WERI-Rb-1 (cell line): ENCODE data around the gene APBA1.

Experiments
- DNase-seq: peaks from one replicate; pipeline ENCODE4 v3.0.0-alpha.2; 2020
- H3K27ac ChIP-seq: fragments of 250-450 bp; sonication (Bioruptor Pico); 2 replicates; pipeline ENCODE4 v1.5.1; 2020; ENCODE audit warnings: mild to moderate bottlenecking, moderate library complexity
- H3K27me3 ChIP-seq: fragments of 250-450 bp; sonication (Bioruptor Pico); 2 replicates; pipeline ENCODE4 v1.5.1; 2021; ENCODE audit warnings: mild to moderate bottlenecking, low read depth, moderate library complexity; ENCODE audit not compliant: insufficient read depth, severe bottlenecking
- H3K36me3 ChIP-seq: fragments of 250-450 bp; sonication (Bioruptor Pico); 2 replicates; pipeline ENCODE4 v1.5.1; 2020; ENCODE audit warnings: mild to moderate bottlenecking, moderate library complexity
- H3K4me3 ChIP-seq: 2 replicates; pipeline ENCODE4 v1.5.1; 2011; ENCODE audit warnings: low read depth, mild to moderate bottlenecking, control low read depth, low read length
- H3K9me3 ChIP-seq: fragments of 250-450 bp; sonication (Bioruptor Pico); 2 replicates; pipeline ENCODE4 v1.5.1; 2021; ENCODE audit warnings: mild to moderate bottlenecking, moderate library complexity; ENCODE audit not compliant: severe bottlenecking
- CTCF ChIP-seq: IDR thresholded peaks from 2 replicates; pipeline ENCODE4 v1.5.1; 2011; ENCODE audit warnings: low read depth, mild to moderate bottlenecking, control low read depth, inconsistent platforms, low read length

The APBA1 gene

GRCh38 chr9:69526699-69527098 lies 145.5 kb downstream of the APBA1 start:
- H3K9me3 ChIP-seq: peaks cover 2% of the 10 kb centered on the region
- no peak overlapping the region for H3K4me3 ChIP-seq

GRCh38 chr9:69519470-69520240 lies 152.5 kb downstream of the APBA1 start:
- Histone ChIP-seq H3K27me3 (no peaks in the 10 kb centered on the region), H3K27ac (no peak overlapping the region), H3K36me3 (no peaks in the 10 kb centered on the region), H3K9me3 (no peaks in the 10 kb centered on the region), H3K4me3 (no peak overlapping the region)
- no peak for TF ChIP-seq CTCF
- no peak for DNase-seq

More at GRCh38 chr9:69526699-69527098, 145.5 kb downstream of the APBA1 start:
- TF ChIP-seq CTCF: no peak
- Histone ChIP-seq H3K27ac (no peak overlapping the region), H3K27me3 (no peaks in the 10 kb centered on the region), H3K36me3 (no peaks in the 10 kb centered on the region)
- no peak for DNase-seq

- no peak for TF ChIP-seq CTCF
Observed at GRCh38 chr9:69516353-69517322, 155.5 kb downstream of the APBA1 start.

GRCh38 chr9:69515810-69516209 lies 156.4 kb downstream of the APBA1 start:
- H3K9me3 ChIP-seq: no peaks in the 10 kb centered on the region
- no peak overlapping the region for H3K4me3 ChIP-seq
- no peak for DNase-seq
- H3K27me3 ChIP-seq: no peaks in the 10 kb centered on the region
- no peaks in the 10 kb centered on the region for H3K36me3 ChIP-seq
- no peak overlapping the region for H3K27ac ChIP-seq
- no peak for TF ChIP-seq CTCF

More at GRCh38 chr9:69516353-69517322, 155.5 kb downstream of the APBA1 start:
- Histone ChIP-seq H3K27me3 (no peaks in the 10 kb centered on the region), H3K9me3 (no peaks in the 10 kb centered on the region), H3K27ac (no peak overlapping the region), H3K4me3 (no peak overlapping the region), H3K36me3 (no peaks in the 10 kb centered on the region)
- DNase-seq: no peak

GRCh38 chr9:69513141-69513820 lies 158.9 kb downstream of the APBA1 start:
- H3K36me3 ChIP-seq: no peaks in the 10 kb centered on the region
- DNase-seq: no peak
- TF ChIP-seq CTCF: no peak
- no peak overlapping the region for H3K27ac ChIP-seq
- no peaks in the 10 kb centered on the region for H3K27me3 ChIP-seq
- H3K9me3 ChIP-seq: no peaks in the 10 kb centered on the region
- H3K4me3 ChIP-seq: no peak overlapping the region
